SU-DHL-6 (cell line): ENCODE measurements around the gene CABLES2.

ENCODE experiments used
- H2AFZ ChIP-seq: fragments of 200-600 bp; sonication (generic); 2 replicates; pipeline ENCODE4 v1.6.1; 2014; ENCODE audit warnings: low read depth, mild to moderate bottlenecking, moderate library complexity, mixed read lengths, antibody characterized with exemption, low read length; ENCODE audit not compliant: severe bottlenecking
- H3F3A ChIP-seq: fragments of 200-600 bp; shearing (Covaris generic); 2 replicates; pipeline ENCODE4 v1.6.0; 2016; ENCODE audit warnings: antibody characterized with exemption, mild to moderate bottlenecking; ENCODE audit not compliant: insufficient read depth
- H3K27ac ChIP-seq: fragments of 200-600 bp; sonication (generic); 2 replicates; pipeline ENCODE4 v1.5.1; 2016; ENCODE audit warnings: low read depth, mild to moderate bottlenecking, low read length, moderate library complexity, mixed read lengths
- H3K27me3 ChIP-seq: fragments of 200-600 bp; sonication (generic), shearing (Covaris generic); 2 replicates; pipeline ENCODE4 v1.6.0; 2014; ENCODE audit warnings: mild to moderate bottlenecking, low read length
- H3K36me3 ChIP-seq: fragments of 200-600 bp; sonication (generic); 2 replicates; pipeline ENCODE4 v1.6.1; 2014; ENCODE audit warnings: mild to moderate bottlenecking, low read length, mixed read lengths
- H3K4me2 ChIP-seq: fragments of 300-600, 200-600 bp; shearing (Covaris generic), sonication (generic); 2 replicates; pipeline ENCODE4 v1.6.0; 2014; ENCODE audit warnings: low read length, low read depth, mild to moderate bottlenecking; ENCODE audit not compliant: poor library complexity, severe bottlenecking
- H3K4me3 ChIP-seq: fragments of 200-600 bp; sonication (generic); 2 replicates; pipeline ENCODE4 v1.5.1; 2014; ENCODE audit warnings: antibody characterized with exemption, low read length, mild to moderate bottlenecking, mixed read lengths; ENCODE audit not compliant: insufficient read depth, poor library complexity, severe bottlenecking
- H3K79me2 ChIP-seq: fragments of 200-600 bp; sonication (generic); 2 replicates; pipeline ENCODE4 v1.6.1; 2014; ENCODE audit warnings: mild to moderate bottlenecking, low read length, moderate library complexity; ENCODE audit not compliant: insufficient read depth
- H3K9ac ChIP-seq: fragments of 200-600 bp; sonication (generic); 2 replicates; pipeline ENCODE4 v1.7.0; 2014; ENCODE audit warnings: mild to moderate bottlenecking, low read length
- H3K9me2 ChIP-seq: fragments of 200-600 bp; sonication (generic); replicated peaks from 2 replicates; pipeline ENCODE4 v1.6.1; 2014; ENCODE audit warnings: low read length; ENCODE audit not compliant: insufficient read depth
- H3K9me3 ChIP-seq: fragments of 200-600 bp; sonication (generic); 2 replicates; pipeline ENCODE4 v1.6.1; 2014; ENCODE audit warnings: low read length, mixed read lengths; ENCODE audit not compliant: insufficient read depth
- H4K20me1 ChIP-seq: fragments of 200-600 bp; sonication (generic); 2 replicates; pipeline ENCODE4 v1.6.1; 2014; ENCODE audit warnings: low read depth, mild to moderate bottlenecking, antibody characterized with exemption, low read length, moderate library complexity, mixed read lengths
- EZH2phosphoT487 ChIP-seq: fragments of 200-600 bp; sonication (generic), shearing (Covaris generic); conservative IDR thresholded peaks from 2 replicates; pipeline ENCODE4 v1.6.1; 2018; ENCODE audit warnings: mild to moderate bottlenecking, antibody characterized with exemption, low read length, moderate library complexity, mixed read lengths
- TF ChIP-seq, protein P1 (sequence below): fragments of 200-600 bp; sonication (generic); IDR thresholded peaks from one replicate; pipeline ENCODE4 v1.5.1; 2017; ENCODE audit warnings: antibody characterized with exemption, mild to moderate bottlenecking, low read length, moderate library complexity; ENCODE audit not compliant: insufficient read depth, poor library complexity, severe bottlenecking

CABLES2 gene

DNA sequence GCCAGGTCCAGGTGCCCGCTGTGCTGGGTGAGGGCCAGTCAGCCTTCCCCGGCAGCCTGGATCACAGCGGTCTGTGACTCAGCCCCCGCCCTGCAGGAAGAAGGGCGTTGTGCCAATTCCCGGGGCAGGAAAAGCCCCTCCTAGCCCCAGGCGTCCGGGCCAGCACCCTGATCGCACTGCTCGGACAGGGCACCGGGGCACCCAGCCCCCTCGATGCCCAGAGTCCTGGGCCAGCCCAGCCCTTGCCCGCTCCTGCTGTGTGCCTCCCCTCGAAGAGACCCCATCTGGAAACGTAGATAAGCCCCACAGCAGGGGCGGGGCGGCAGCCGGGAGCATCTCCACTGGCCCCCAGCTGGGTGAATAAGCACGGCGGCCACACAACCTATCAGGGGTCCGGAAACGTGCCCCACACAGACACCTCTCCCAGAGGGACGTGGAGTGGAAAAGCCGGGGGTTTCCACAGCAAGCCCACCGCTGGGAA is 49.9 kb downstream of the CABLES2 start:
- Histone ChIP-seq H2AFZ (no peak overlapping the region), H3K9ac (no peak overlapping the region), H3K4me3 (no peak overlapping the region), H3K36me3 (no peaks in the 10 kb centered on the region), H3K4me2 (no peak overlapping the region), H3K9me3 (no peaks in the 10 kb centered on the region), H3K9me2 (no peaks in the 10 kb centered on the region), H3F3A (no peaks in the 10 kb centered on the region), H3K27me3 (no peaks in the 10 kb centered on the region), H4K20me1 (no peaks in the 10 kb centered on the region), H3K79me2 (no peaks in the 10 kb centered on the region), H3K27ac (no peak overlapping the region)
- no peak for TF ChIP-seq EZH2phosphoT487
- TF ChIP-seq, protein P1, sequence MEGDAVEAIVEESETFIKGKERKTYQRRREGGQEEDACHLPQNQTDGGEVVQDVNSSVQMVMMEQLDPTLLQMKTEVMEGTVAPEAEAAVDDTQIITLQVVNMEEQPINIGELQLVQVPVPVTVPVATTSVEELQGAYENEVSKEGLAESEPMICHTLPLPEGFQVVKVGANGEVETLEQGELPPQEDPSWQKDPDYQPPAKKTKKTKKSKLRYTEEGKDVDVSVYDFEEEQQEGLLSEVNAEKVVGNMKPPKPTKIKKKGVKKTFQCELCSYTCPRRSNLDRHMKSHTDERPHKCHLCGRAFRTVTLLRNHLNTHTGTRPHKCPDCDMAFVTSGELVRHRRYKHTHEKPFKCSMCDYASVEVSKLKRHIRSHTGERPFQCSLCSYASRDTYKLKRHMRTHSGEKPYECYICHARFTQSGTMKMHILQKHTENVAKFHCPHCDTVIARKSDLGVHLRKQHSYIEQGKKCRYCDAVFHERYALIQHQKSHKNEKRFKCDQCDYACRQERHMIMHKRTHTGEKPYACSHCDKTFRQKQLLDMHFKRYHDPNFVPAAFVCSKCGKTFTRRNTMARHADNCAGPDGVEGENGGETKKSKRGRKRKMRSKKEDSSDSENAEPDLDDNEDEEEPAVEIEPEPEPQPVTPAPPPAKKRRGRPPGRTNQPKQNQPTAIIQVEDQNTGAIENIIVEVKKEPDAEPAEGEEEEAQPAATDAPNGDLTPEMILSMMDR, result no peak

DNA sequence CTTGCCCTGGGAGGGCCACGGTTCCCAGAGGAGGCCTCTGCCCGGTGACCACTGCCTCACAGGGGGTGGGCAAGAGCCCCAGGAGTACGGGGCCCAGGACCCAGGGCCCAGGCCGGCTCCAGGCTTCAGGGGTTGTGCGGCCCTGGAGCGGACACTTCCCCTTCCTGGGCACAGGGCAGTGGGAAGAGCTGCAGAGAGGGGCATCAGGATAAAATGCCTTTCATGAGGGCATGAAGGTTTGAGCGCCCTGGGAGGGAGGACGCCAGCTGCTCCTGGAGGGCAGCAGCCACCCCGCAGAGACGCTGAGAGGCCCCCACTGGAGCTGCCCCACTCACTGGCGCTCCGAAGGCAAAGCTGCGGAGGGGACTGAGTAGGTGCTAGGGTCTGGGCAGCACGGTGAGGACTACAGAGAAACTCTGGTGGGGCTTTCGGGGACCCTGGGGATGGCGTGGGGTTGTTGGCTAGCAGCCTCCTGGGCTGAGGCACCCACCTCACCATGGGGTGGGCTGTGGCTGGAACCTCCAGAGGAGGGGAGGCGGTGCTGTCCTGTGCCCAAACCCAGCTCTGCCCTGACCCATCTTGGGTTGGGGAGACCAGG is 50.4 kb downstream of the CABLES2 start:
- no peaks in the 10 kb centered on the region for H3F3A ChIP-seq
- H3K27me3 ChIP-seq, result no peaks in the 10 kb centered on the region
- H3K9me3 ChIP-seq, result no peaks in the 10 kb centered on the region
- H3K27ac ChIP-seq, result no peak overlapping the region
- H3K36me3 ChIP-seq, result no peaks in the 10 kb centered on the region
- H3K4me3 ChIP-seq, result no peak overlapping the region
- H4K20me1 ChIP-seq, result no peaks in the 10 kb centered on the region
- no peaks in the 10 kb centered on the region for H3K9me2 ChIP-seq
- no peak overlapping the region for H3K9ac ChIP-seq
- H3K79me2 ChIP-seq, result no peaks in the 10 kb centered on the region
- TF ChIP-seq, protein P1, result no peak
- no peak for TF ChIP-seq EZH2phosphoT487
- H2AFZ ChIP-seq, result no peak overlapping the region
- no peak overlapping the region for H3K4me2 ChIP-seq

DNA sequence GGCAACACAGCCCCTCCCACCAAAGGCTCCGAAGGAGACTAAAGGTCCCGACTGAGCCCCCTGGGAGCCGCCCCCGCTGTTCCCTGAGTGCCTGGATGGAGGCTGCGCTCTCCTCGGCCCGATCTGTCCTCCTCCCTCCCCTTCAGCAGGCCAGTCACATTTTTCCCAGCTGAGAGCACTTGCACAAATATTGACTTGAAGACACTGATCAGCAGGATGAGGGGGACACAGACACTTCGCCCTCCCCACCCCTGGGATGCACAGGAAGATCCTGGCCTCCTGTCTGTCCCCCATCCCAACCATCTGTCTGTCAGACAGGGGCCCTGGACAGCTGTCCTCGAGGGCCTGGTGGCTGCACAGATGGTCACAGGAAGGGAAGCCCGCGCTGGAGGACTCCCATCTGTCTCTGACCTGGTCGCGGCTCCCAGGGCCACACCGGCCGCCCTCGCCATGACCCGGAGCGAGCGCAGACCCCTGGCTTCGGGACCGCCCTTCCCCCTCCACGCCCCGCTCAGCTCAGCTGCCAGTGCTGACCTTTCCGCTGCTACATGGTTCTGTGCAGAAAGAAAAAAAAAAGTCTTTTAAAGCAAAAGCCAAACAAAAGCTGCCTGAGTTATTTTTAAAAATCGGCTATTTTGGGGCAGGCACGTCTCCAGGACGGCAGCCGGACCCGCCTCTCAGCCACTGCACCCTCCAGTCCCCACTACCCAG is 51.1 kb downstream of the CABLES2 start:
- no peak for TF ChIP-seq EZH2phosphoT487
- TF ChIP-seq, protein P1, result no peak
- Histone ChIP-seq H3K79me2 (no peaks in the 10 kb centered on the region), H3K27ac (no peak overlapping the region), H3F3A (no peaks in the 10 kb centered on the region), H4K20me1 (no peaks in the 10 kb centered on the region), H3K36me3 (no peaks in the 10 kb centered on the region), H3K27me3 (no peaks in the 10 kb centered on the region), H2AFZ (no peak overlapping the region), H3K4me3 (no peak overlapping the region), H3K9me2 (no peaks in the 10 kb centered on the region), H3K9me3 (no peaks in the 10 kb centered on the region), H3K9ac (no peak overlapping the region), H3K4me2 (no peak overlapping the region)
